ENCODE results near the gene EBF4.

The EBF4 gene

GRCh38 chr20:2796011-2796660, 103.6 kb downstream of the EBF4 start:
- TF ChIP-seq CTCF (IDR thresholded peaks at IDR 0.05; ENCODE audit: low read length, missing control alignments): no peak
- no peak overlapping the region for H3K4me3 ChIP-seq (replicated peaks; ENCODE audit: low read depth, low read length)
- DNase-seq (ENCODE audit: low read depth): no peak

GRCh38 chr20:2797136-2797983, 104.8 kb downstream of the EBF4 start:
- no peak for TF ChIP-seq CTCF (IDR thresholded peaks at IDR 0.05; ENCODE audit: low read length, missing control alignments)
- DNase-seq (ENCODE audit: low read depth): no peak
- H3K4me3 ChIP-seq (replicated peaks; ENCODE audit: low read depth, low read length): no peak overlapping the region

GRCh38 chr20:2798095-2798805, 105.7 kb downstream of the EBF4 start:
- no peak overlapping the region for H3K4me3 ChIP-seq (replicated peaks; ENCODE audit: low read depth, low read length)
- TF ChIP-seq CTCF (IDR thresholded peaks at IDR 0.05; ENCODE audit: low read length, missing control alignments): no peak
- DNase-seq (ENCODE audit: low read depth): no peak

GRCh38 chr20:2798814-2799213, 106.2 kb downstream of the EBF4 start:
- no peak overlapping the region for H3K4me3 ChIP-seq (replicated peaks; ENCODE audit: low read depth, low read length)
- TF ChIP-seq CTCF (IDR thresholded peaks at IDR 0.05; ENCODE audit: low read length, missing control alignments): no peak
- no peak for DNase-seq (ENCODE audit: low read depth)

GRCh38 chr20:2799271-2799670, 106.7 kb downstream of the EBF4 start:
- H3K4me3 ChIP-seq (replicated peaks; ENCODE audit: low read depth, low read length): no peak overlapping the region
- TF ChIP-seq CTCF (IDR thresholded peaks at IDR 0.05; ENCODE audit: low read length, missing control alignments): no peak
- no peak for DNase-seq (ENCODE audit: low read depth)

- H3K4me3 ChIP-seq (replicated peaks; ENCODE audit: low read depth, low read length): peak overlapping the region; percentile 42
- no peak for DNase-seq (ENCODE audit: low read depth)
- no peak for TF ChIP-seq CTCF (IDR thresholded peaks at IDR 0.05; ENCODE audit: low read length, missing control alignments)
Observed at GRCh38 chr20:2799688-2800520, 107.3 kb downstream of the EBF4 start.

Data from fibroblast of pulmonary artery (primary cell).